HG03060 (cell line): Measurements from ENCODE around the gene DMD.

Experiments
- ATAC-seq: cut with Tn5 transposase; IDR thresholded peaks from one replicate; pipeline ENCODE4 v1.9.1; 2021; ENCODE audit warnings: low read depth, moderate number of reproducible peaks; ENCODE audit not compliant: unreplicated experiment

DMD gene

GRCh38 chrX:31572360-31572759 is 1639.0 kb downstream of the DMD start:
- ATAC-seq = no peak

- no peak for ATAC-seq
Observed at GRCh38 chrX:31570658-31571057, 1640.7 kb downstream of the DMD start.

GRCh38 chrX:31563792-31564191 is 1647.6 kb downstream of the DMD start:
- no peak for ATAC-seq

GRCh38 chrX:31555506-31555905 is 1655.8 kb downstream of the DMD start:
- ATAC-seq = no peak

GRCh38 chrX:31551913-31552312 is 1659.4 kb downstream of the DMD start:
- no peak for ATAC-seq

GRCh38 chrX:31550158-31550557 is 1661.2 kb downstream of the DMD start:
- no peak for ATAC-seq

GRCh38 chrX:31547816-31548215 is 1663.5 kb downstream of the DMD start:
- no peak for ATAC-seq

GRCh38 chrX:31547416-31547815 is 1663.9 kb downstream of the DMD start:
- ATAC-seq = no peak

GRCh38 chrX:31546126-31546525 is 1665.2 kb downstream of the DMD start:
- ATAC-seq = no peak

GRCh38 chrX:31545726-31546125 is 1665.6 kb downstream of the DMD start:
- ATAC-seq = no peak

GRCh38 chrX:31545191-31545590 is 1666.2 kb downstream of the DMD start:
- no peak for ATAC-seq

- ATAC-seq = no peak
Observed at GRCh38 chrX:31543634-31544033, 1667.7 kb downstream of the DMD start.

GRCh38 chrX:31542566-31542965 is 1668.8 kb downstream of the DMD start:
- ATAC-seq = no peak

- ATAC-seq = no peak
Observed at GRCh38 chrX:31540313-31540712, 1671.0 kb downstream of the DMD start.

GRCh38 chrX:31527455-31528126 is 1683.8 kb downstream of the DMD start:
- no peak for ATAC-seq

- ATAC-seq = no peak
Observed at GRCh38 chrX:31523884-31524536, 1687.3 kb downstream of the DMD start.

- ATAC-seq = no peak
Observed at GRCh38 chrX:31522760-31523159, 1688.6 kb downstream of the DMD start.

- no peak for ATAC-seq
Observed at GRCh38 chrX:31521941-31522340, 1689.4 kb downstream of the DMD start.

GRCh38 chrX:31516527-31516926 is 1694.8 kb downstream of the DMD start:
- no peak for ATAC-seq

GRCh38 chrX:31508338-31508737 is 1703.0 kb downstream of the DMD start:
- no peak for ATAC-seq

GRCh38 chrX:31506928-31507327 is 1704.4 kb downstream of the DMD start:
- no peak for ATAC-seq

- no peak for ATAC-seq
Observed at GRCh38 chrX:31506360-31506759, 1705.0 kb downstream of the DMD start.
